Loucy (cell line): Measurements from ENCODE around the gene SDK2.

Source experiments
- EZH2phosphoT487 ChIP-seq: fragments of 200-600 bp; IDR thresholded peaks from 2 replicates; pipeline ENCODE4 v1.6.1; 2018; ENCODE audit warnings: antibody characterized with exemption, mild to moderate bottlenecking, moderate library complexity, borderline replicate concordance
- TF ChIP-seq, protein P1 (sequence below): fragments of 200-600 bp; sonication (generic); conservative IDR thresholded peaks from 2 replicates; pipeline ENCODE4 v1.5.1; 2014; ENCODE audit warnings: mild to moderate bottlenecking, antibody characterized with exemption, low read length

- TF ChIP-seq, protein P1, sequence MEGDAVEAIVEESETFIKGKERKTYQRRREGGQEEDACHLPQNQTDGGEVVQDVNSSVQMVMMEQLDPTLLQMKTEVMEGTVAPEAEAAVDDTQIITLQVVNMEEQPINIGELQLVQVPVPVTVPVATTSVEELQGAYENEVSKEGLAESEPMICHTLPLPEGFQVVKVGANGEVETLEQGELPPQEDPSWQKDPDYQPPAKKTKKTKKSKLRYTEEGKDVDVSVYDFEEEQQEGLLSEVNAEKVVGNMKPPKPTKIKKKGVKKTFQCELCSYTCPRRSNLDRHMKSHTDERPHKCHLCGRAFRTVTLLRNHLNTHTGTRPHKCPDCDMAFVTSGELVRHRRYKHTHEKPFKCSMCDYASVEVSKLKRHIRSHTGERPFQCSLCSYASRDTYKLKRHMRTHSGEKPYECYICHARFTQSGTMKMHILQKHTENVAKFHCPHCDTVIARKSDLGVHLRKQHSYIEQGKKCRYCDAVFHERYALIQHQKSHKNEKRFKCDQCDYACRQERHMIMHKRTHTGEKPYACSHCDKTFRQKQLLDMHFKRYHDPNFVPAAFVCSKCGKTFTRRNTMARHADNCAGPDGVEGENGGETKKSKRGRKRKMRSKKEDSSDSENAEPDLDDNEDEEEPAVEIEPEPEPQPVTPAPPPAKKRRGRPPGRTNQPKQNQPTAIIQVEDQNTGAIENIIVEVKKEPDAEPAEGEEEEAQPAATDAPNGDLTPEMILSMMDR = no peak
- TF ChIP-seq EZH2phosphoT487 = no peak
Measured at GRCh38 chr17:73539166-73539565, 105.1 kb downstream of the SDK2 start.
